Measurements from ENCODE around the gene GPX2. TPM values are rescaled to one million over a fixed set of nuclear protein-coding genes. Genes with fewer than 3 reads are reported as not detected.
A peak's percentile ranks its signal among the peaks of the same experiment; 100 is the strongest.

Gene GPX2
- total and polyA plus RNA-seq, 10 of the 15 experiments (the other 5 are each of a cell fraction or from before 2014, with no cell fraction given), result not detected

DNA sequence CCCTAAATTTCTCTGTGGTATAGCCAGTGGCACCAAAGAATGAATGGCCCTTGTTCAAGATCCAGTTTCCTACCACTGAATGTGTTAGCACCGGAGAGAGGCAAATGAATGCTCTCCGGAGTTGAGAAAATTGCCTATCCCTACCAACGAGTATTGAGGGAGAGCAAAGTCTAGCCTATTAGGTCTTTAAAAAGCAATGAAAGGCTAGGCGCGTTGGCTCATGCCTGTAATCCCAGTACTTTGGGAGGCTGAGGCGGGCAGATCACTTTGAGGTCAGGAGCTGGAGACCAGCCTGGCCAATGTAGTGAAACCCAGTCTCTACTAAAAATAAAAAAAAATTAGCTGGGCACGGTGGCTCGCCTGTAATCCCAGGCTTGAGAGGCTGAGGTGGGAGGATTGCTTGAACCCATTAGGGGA is 30.5 kb upstream of the GPX2 start:
- POLR2A ChIA-PET, result no interaction called here
- TF ChIP-seq, protein P1, sequence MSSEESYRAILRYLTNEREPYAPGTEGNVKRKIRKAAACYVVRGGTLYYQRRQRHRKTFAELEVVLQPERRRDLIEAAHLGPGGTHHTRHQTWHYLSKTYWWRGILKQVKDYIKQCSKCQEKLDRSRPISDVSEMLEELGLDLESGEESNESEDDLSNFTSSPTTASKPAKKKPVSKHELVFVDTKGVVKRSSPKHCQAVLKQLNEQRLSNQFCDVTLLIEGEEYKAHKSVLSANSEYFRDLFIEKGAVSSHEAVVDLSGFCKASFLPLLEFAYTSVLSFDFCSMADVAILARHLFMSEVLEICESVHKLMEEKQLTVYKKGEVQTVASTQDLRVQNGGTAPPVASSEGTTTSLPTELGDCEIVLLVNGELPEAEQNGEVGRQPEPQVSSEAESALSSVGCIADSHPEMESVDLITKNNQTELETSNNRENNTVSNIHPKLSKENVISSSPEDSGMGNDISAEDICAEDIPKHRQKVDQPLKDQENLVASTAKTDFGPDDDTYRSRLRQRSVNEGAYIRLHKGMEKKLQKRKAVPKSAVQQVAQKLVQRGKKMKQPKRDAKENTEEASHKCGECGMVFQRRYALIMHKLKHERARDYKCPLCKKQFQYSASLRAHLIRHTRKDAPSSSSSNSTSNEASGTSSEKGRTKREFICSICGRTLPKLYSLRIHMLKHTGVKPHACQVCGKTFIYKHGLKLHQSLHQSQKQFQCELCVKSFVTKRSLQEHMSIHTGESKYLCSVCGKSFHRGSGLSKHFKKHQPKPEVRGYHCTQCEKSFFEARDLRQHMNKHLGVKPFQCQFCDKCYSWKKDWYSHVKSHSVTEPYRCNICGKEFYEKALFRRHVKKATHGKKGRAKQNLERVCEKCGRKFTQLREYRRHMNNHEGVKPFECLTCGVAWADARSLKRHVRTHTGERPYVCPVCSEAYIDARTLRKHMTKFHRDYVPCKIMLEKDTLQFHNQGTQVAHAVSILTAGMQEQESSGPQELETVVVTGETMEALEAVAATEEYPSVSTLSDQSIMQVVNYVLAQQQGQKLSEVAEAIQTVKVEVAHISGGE (CRISPR knock-in tag; IDR thresholded peaks at IDR 0.05), result no peak
- TF ChIP-seq SREBF2 (IDR thresholded peaks at IDR 0.05; ENCODE audit: low read length) (no peak), EP300 (IDR thresholded peaks at IDR 0.05; ENCODE audit: borderline replicate concordance in 1 of 2, control insufficient read depth in 1 of 2, low read depth in 2 of 2, low read length in 2 of 2) (no peak), ZNF384 (IDR thresholded peaks at IDR 0.05; ENCODE audit: borderline replicate concordance, low read depth, low read length) (no peak), YY1 (IDR thresholded peaks at IDR 0.05; ENCODE audit: low read depth, low read length) (no peak), EED (IDR thresholded peaks at IDR 0.05; ENCODE audit: low read depth) (no peak), SUZ12 (IDR thresholded peaks at IDR 0.05; ENCODE audit: unreplicated experiment) (no peak), IKZF1 (conservative IDR thresholded peaks at IDR 0.05) (no peak), KAT2A (conservative IDR thresholded peaks at IDR 0.05; ENCODE audit: control insufficient read depth, low read depth, low read length) (no peak), SMAD5 (IDR thresholded peaks at IDR 0.05; ENCODE audit: low read depth) (no peak), ZSCAN29 (IDR thresholded peaks at IDR 0.05) (no peak), MYB (IDR thresholded peaks at IDR 0.05; ENCODE audit: borderline replicate concordance, low read depth, low read length) (no peak), CEBPB (IDR thresholded peaks at IDR 0.05; ENCODE audit: borderline replicate concordance in 1 of 2, low read depth in 2 of 2, low read length in 2 of 2) (no peak)
- TF ChIP-seq, protein P2, sequence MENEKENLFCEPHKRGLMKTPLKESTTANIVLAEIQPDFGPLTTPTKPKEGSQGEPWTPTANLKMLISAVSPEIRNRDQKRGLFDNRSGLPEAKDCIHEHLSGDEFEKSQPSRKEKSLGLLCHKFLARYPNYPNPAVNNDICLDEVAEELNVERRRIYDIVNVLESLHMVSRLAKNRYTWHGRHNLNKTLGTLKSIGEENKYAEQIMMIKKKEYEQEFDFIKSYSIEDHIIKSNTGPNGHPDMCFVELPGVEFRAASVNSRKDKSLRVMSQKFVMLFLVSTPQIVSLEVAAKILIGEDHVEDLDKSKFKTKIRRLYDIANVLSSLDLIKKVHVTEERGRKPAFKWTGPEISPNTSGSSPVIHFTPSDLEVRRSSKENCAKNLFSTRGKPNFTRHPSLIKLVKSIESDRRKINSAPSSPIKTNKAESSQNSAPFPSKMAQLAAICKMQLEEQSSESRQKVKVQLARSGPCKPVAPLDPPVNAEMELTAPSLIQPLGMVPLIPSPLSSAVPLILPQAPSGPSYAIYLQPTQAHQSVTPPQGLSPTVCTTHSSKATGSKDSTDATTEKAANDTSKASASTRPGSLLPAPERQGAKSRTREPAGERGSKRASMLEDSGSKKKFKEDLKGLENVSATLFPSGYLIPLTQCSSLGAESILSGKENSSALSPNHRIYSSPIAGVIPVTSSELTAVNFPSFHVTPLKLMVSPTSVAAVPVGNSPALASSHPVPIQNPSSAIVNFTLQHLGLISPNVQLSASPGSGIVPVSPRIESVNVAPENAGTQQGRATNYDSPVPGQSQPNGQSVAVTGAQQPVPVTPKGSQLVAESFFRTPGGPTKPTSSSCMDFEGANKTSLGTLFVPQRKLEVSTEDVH (IDR thresholded peaks at IDR 0.05; ENCODE audit: low read depth, partially characterized antibody), result no peak
- TF ChIP-seq, protein P3, sequence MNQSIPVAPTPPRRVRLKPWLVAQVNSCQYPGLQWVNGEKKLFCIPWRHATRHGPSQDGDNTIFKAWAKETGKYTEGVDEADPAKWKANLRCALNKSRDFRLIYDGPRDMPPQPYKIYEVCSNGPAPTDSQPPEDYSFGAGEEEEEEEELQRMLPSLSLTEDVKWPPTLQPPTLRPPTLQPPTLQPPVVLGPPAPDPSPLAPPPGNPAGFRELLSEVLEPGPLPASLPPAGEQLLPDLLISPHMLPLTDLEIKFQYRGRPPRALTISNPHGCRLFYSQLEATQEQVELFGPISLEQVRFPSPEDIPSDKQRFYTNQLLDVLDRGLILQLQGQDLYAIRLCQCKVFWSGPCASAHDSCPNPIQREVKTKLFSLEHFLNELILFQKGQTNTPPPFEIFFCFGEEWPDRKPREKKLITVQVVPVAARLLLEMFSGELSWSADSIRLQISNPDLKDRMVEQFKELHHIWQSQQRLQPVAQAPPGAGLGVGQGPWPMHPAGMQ (IDR thresholded peaks at IDR 0.05; ENCODE audit: borderline replicate concordance), result no peak
- Histone ChIP-seq H3K36me3 (ENCODE audit: control insufficient read depth in 2 of 2, insufficient read depth in 2 of 2, low read length in 1 of 2) (no peaks in the 10 kb centered on the region), H3K9ac (ENCODE audit: control insufficient read depth, insufficient read depth, low read length) (no peak overlapping the region), H3K27ac (ENCODE audit: control insufficient read depth, insufficient read depth) (no peak overlapping the region), H3K4me1 (ENCODE audit: control insufficient read depth, insufficient read depth, low read length) (no peaks in the 10 kb centered on the region), H3K4me3 (0 out of 2 replicates have a peak overlapping the region, but pooled peaks have one; percentile 66), H3K4me2 (ENCODE audit: control insufficient read depth, insufficient read depth) (no peak overlapping the region), H3K27me3 (replicated peaks in 1 of 2; ENCODE audit: control insufficient read depth in 2 of 2, insufficient read depth in 2 of 2, low read length in 1 of 2) (peaks cover 2 to 7% of the 10 kb centered on the region in 2 experiments), H4K20me1 (ENCODE audit: control insufficient read depth, insufficient read depth) (no peaks in the 10 kb centered on the region), H2AFZ (ENCODE audit: control insufficient read depth, low read depth, low read length) (no peak overlapping the region), H3K9me3 (replicated peaks; ENCODE audit: control insufficient read depth, insufficient read depth, low read length) (no peaks in the 10 kb centered on the region), H3K79me2 (ENCODE audit: control insufficient read depth, insufficient read depth, low read length) (no peaks in the 10 kb centered on the region)
- no peak for FAIRE-seq
- in situ Hi-C loops (cut with MboI), result no loop called here
- intact Hi-C loops (cut with micrococcal nuclease; ENCODE audit: unreplicated experiment), result no loop called here
- CTCF ChIA-PET, result interaction anchor here (0.6 to 1.4 kb wide), 3 partner anchors 29 to 416 kb away, joined by 3 to 4 read pairs (median 3); no protein-coding TSS in a partner anchor
- DNase-seq (ENCODE audit: low read depth, low spot score), result no peak
- SMC1A ChIA-PET (ENCODE audit: uncharacterized antibody, unreplicated experiment), result no interaction called here
- RAD21 ChIA-PET (ENCODE audit: unreplicated experiment), result interaction anchor here (0.9 kb wide), 1 partner anchor 45 kb away, joined by 3 read pairs; no protein-coding TSS in a partner anchor
- ATAC-seq, result no peak
- BruUV-seq (replicated peaks), result no TSS peak
- WGBS (ENCODE audit: insufficient coverage, insufficient replicate concordance, low lambda C conversion rate, missing lambda C conversion rate), result 98% methylated on average over 8 of the region's 8 CpGs

Measured in GM12878 (cell line).